Mammary epithelial cell (primary cell): ENCODE results near the gene CEP104.

Experiments
- EZH2 ChIP-seq: IDR thresholded peaks from 2 replicates; pipeline ENCODE4 v1.6.1; 2012; ENCODE audit warnings: low read length, inconsistent platforms, borderline replicate concordance
- TF ChIP-seq, protein P1 (sequence below), 2 donors: IDR thresholded peaks in 1 of 2; conservative IDR thresholded peaks in 1 of 2; 2 replicates each; pipeline ENCODE4 v1.5.1; 2011 to 2012; ENCODE audit warnings: inconsistent platforms in 2 of 2, low read length in 2 of 2, mild to moderate bottlenecking in 2 of 2, control low read depth in 1 of 2, low read depth in 1 of 2; ENCODE audit not compliant: insufficient read depth in 1 of 2; ENCODE audit errors: extremely low read depth in 1 of 2

DNA sequence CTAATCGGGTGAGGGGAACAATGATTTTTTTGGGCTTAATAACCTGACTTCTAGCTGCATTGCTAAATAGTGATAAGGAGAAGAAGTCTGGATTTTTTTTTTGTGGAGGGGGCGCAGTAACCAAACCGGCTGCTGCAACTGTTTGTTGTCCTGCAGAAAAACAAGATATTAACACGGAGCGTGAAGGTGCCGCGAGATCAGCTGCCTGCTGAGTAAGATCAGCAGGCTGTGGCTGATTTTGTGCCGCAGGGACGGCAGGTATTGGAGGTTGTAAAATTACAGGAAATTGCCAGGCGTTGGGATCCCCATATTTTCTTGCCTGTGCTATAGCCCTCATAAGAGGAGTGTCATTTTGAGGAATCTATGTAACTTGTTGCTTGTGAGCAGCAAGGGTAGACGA is 52.0 kb downstream of the CEP104 start:
- TF ChIP-seq, protein P1, sequence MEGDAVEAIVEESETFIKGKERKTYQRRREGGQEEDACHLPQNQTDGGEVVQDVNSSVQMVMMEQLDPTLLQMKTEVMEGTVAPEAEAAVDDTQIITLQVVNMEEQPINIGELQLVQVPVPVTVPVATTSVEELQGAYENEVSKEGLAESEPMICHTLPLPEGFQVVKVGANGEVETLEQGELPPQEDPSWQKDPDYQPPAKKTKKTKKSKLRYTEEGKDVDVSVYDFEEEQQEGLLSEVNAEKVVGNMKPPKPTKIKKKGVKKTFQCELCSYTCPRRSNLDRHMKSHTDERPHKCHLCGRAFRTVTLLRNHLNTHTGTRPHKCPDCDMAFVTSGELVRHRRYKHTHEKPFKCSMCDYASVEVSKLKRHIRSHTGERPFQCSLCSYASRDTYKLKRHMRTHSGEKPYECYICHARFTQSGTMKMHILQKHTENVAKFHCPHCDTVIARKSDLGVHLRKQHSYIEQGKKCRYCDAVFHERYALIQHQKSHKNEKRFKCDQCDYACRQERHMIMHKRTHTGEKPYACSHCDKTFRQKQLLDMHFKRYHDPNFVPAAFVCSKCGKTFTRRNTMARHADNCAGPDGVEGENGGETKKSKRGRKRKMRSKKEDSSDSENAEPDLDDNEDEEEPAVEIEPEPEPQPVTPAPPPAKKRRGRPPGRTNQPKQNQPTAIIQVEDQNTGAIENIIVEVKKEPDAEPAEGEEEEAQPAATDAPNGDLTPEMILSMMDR (conservative IDR thresholded peaks at IDR 0.05 in 1 of 2, IDR thresholded peaks at IDR 0.05 in 1 of 2; ENCODE audit: extremely low read depth in 1 of 2, insufficient read depth in 1 of 2, low read depth in 1 of 2, low read length in 2 of 2): no peak
- no peak for TF ChIP-seq EZH2
